Right lung (tissue), 5 donors: ENCODE results near the gene AMBRA1. TPM values are rescaled to one million over a fixed set of nuclear protein-coding genes. Genes with fewer than 3 reads are reported as not detected.
A peak's percentile ranks its signal among the peaks of the same experiment; 100 is the strongest.

ENCODE experiments used
- DNase-seq, 2 donors: peaks; one replicate each; pipeline ENCODE4 v3.0.0-alpha.2; 2013
- polyA plus RNA-seq, 5 donors: library from polyadenylated mRNA; unstranded; fragments of 120-200 nt; gene quantifications; one replicate each; pipeline versions ENCODE4 v1.2.1 to v1.2.3, GENCODE V29; 2013; ENCODE audit warnings: inconsistent platforms in 1 of 5, low replicate concordance in 1 of 5; ENCODE audit not compliant: insufficient read length in 5 of 5, insufficient read depth in 1 of 5

Gene AMBRA1
- polyA plus RNA-seq, 5 donors = 18.6 to 24.3 (median 20.7) TPM

- peak; percentile 91 for DNase-seq
Observed at GRCh38 chr11:46617134-46617971, 23.5 kb upstream of the AMBRA1 start, which contains the start of the genes ATG13 and HARBI1. TSS of gene ATG13 (plus strand) at chr11:46617553. CDS start at chr11:46644292, 26,739 bp downstream. TSS of gene HARBI1 (minus strand) at chr11:46617227. CDS start at chr11:46616237, 990 bp downstream.

GRCh38 chr11:46616551-46617133 lies 22.8 kb upstream of the AMBRA1 start:
- DNase-seq = no peak

- DNase-seq = no peak
Observed at GRCh38 chr11:46615756-46616155, 21.9 kb upstream of the AMBRA1 start.

GRCh38 chr11:46612326-46612725 lies 18.5 kb upstream of the AMBRA1 start:
- DNase-seq = no peak

- no peak for DNase-seq
Observed at GRCh38 chr11:46611526-46612304, 17.9 kb upstream of the AMBRA1 start.

- DNase-seq = no peak
Observed at GRCh38 chr11:46609386-46609785, 15.6 kb upstream of the AMBRA1 start.

- DNase-seq = no peak
Observed at GRCh38 chr11:46607516-46607915, 13.7 kb upstream of the AMBRA1 start.

GRCh38 chr11:46604796-46605195 lies 11.0 kb upstream of the AMBRA1 start:
- no peak for DNase-seq

- no peak for DNase-seq
Observed at GRCh38 chr11:46603704-46604308, 10.0 kb upstream of the AMBRA1 start.

- DNase-seq = no peak
Observed at GRCh38 chr11:46601129-46601528, 7.3 kb upstream of the AMBRA1 start.

- no peak for DNase-seq
Observed at GRCh38 chr11:46600194-46600960, 6.6 kb upstream of the AMBRA1 start.

- no peak for DNase-seq
Observed at GRCh38 chr11:46599340-46600193, 5.7 kb upstream of the AMBRA1 start.

- no peak for DNase-seq
Observed at GRCh38 chr11:46597609-46598219, 3.9 kb upstream of the AMBRA1 start.

- no peak for DNase-seq
Observed at GRCh38 chr11:46597155-46597554, 3.3 kb upstream of the AMBRA1 start.

GRCh38 chr11:46594785-46595184 lies 962 bp upstream of the AMBRA1 start:
- DNase-seq = no peak

GRCh38 chr11:46594374-46594700 lies 514 bp upstream of the AMBRA1 start:
- no peak for DNase-seq

GRCh38 chr11:46590740-46591605 lies 2.9 kb downstream of the AMBRA1 start:
- no peak for DNase-seq

- DNase-seq = no peak
Observed at GRCh38 chr11:46588915-46589314, 4.9 kb downstream of the AMBRA1 start.

- no peak for DNase-seq
Observed at GRCh38 chr11:46588131-46588530, 5.7 kb downstream of the AMBRA1 start.
